Stimulated activated CD4-positive, alpha-beta T cell treated with anti-CD3 and anti-CD28 coated beads, Interleukin-4, amount 100 ng/mL, for 1 hour (primary cell): Measurements from ENCODE around the gene LMBR1L.

Experiments used
- DNase-seq: peaks from one replicate; pipeline ENCODE4 v3.0.0-alpha.2; 2020

The LMBR1L gene

DNA sequence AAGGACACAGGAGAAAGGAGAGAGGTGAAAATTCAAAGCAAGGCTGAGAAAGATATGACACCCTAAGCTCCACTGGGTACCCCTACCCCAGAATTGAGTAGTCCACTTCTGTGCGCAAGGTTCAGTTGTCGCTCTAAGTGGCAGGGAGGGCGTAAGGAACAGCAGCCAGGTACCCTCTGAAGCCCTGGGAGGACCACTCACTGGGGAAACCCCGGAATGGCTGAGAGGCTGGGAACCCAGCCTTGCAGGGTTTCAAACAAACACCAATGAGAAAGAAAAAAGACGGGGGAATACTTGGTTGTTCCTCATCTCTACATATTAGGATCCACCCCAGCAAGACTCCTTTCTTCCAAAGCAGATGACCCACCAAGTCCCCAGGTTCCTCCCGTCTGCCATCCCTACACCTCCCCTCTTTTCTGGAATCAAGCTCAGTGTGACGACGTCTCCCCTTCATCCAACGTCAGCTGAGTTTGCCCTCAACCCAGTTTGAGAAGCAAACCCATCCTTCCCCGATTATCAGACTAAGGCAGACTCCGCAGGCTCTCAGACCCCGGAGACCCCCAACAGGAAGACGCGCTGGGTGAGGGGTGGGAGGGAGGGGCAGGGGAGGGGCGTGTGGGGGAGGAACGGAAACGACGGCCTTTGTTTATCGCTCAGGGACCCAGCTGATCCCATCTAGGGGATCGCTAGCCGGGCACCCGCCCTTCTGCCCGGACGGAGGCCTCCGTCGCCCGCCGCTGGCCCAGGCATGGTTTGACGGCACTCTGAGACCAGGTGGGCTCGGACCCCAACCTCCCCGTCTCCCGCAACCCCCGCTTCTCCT lies 795 bp downstream of the LMBR1L start:
- DNase-seq = no peak

DNA sequence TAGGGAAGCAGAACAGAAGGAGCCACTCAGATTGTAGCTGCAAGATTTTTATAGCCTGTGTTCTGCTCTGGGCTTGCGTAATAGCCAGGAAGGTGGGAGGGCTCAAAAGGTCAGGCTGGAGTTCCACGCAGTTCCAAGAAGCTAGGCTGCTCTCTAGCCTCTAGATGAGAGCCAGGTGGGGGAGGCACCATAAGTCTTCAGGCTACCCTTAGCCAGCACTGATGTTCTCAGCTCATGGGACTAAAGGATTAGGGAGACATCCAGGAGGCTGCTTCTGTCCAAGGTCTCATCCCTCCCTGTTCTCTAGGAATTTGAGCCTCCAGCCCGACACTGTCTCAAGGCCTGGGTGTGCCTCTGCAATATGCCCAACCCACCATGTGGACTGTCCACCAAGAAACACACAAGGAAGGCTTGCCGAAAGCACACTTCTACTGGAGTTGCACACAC lies 1.7 kb downstream of the LMBR1L start:
- DNase-seq = no peak

DNA sequence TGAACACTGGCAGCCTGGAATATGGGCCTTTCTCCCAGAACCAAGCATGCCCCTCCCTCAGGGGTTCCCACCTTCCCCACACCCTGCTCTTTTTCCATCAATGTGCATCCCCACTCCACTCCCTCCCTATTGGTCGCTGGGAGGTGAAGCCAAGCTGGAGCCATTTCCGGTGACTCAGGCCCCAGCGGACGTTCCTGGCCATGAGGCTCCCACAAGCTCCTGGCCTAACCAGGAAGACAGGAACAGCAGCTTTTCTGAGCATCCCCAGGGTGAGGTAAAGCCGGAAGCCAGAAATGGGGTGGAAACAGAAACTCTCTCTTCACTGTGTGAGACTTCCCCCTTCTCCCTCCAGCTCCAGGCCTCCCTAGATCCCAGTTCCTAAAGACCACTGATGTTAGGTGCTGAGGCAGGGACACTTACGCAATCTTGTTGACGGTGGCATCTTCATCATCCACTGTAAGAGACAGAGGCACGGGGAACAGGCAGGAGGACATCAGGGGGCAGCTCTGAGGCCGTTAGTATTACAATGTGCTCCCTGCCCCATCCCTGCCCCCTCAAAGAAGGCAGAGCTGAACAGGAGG lies 5.1 kb downstream of the LMBR1L start:
- no peak for DNase-seq

DNA sequence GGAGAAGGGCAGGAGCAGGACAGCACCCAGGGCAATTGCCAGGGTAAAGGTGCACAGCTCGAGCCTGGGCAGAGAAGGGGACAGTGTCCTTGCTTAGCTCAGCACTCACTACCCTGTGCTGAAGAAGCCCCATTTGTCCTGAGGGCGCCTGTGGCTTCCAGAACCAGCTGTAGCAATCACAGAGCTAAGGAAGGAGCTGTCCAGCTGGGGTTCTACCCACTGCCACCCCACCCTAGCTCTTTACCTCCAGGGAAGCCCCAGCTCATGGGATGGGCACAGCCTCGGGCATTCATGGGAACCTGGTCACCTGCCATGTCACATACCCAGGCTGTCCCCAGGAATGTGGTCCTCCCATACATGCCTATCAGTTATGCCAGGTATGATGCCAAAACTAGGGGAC lies 5.8 kb downstream of the LMBR1L start:
- no peak for DNase-seq

DNA sequence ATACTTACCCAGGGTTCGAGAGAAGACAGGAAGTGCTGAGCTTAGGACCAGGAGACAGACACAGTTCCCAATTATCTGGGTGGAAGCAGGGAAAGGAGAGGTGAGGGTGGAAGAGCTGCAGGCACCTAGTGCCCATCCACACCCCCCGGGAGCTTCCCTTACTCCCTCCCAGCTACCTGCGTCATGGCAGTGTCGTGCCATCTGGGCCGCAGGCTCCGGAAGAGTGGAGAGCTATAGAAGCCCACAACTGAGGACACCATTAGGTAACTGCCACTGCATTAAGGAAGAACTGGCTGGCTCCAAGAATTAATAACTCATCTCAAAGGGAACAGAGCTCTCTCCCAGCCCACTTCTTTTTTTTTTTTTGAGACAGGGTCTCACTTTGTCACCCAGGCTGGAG lies 10.3 kb downstream of the LMBR1L start:
- DNase-seq = no peak

DNA sequence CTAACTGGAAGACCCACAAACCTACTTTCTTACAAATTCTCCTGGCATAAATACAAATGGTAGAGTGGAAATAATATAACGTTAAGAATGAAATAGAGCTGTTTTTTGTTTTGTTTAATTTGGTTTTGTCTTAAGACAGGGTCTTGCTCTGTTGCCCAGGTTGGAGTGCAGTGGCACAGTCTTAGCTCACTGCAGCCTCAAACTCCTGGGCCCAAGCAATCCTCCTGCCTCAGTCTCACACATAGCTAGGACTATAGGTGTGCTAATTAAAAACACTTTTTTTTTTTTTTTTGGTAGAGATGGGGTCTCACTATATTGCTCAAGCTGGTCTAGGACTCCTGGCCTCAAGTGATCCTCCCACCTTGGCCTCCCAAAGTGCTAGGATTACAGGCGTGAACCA lies 11.9 kb downstream of the LMBR1L start:
- DNase-seq = no peak

DNA sequence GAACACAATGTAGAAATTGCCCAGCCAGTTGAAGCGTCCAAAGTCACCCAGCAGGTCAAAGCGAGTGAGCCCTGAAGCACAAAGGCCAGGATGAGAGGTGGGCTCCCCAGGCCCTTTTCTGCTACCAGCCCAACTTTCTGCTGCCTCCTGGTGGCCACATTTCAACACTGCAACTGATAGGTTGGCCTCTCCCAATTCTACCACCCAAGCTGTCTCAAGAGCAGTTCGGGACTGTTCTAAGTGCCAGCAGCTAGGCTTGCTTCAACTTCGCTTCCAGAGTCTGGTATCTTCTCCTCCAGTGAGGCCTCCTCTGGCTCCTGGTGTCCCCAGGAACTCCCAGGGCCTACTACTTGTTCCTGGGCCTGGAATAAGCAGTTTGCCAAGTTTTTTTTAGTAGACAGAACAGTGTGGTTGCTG lies 12.6 kb downstream of the LMBR1L start:
- DNase-seq = peak; percentile 65

DNA sequence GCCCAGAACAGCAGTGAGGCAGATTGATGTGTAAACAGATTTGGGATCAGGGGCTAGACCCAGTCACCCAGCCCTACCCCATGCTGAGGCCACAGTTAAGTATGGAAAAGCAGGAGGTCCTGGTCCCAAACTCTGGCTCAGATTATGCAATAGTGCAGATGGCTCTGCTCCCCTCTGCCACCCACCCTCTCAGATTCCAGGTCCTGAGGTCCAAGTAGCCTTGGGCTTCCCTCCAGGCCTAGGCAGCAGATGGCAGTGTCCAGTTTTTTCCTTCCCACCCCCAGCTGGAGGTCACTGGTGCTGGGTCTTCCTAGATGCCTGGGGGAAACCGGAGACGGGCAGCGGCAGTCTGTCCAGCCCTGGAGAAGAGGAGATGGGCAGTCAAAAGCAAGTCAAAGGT lies 13.3 kb downstream of the LMBR1L start:
- DNase-seq = no peak

DNA sequence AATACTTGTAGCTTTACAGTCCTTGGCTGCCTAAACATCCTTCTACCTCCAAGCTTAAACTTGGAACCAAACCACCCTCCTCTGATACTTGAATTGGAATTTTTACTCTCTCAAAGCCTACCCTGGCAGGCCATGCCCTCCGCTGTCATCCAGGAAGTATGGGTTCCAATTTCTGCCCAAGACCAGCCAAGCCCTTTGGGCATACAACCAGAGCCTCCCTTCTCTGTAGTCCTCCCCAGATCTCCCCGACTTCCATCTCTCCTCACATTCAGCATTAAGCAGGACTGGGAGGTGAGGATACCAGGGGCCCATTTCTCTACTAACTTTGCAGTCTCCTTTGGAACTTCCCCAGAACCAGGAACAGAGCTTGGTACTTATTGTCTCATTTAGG lies 15.7 kb downstream of the LMBR1L start:
- no peak for DNase-seq

DNA sequence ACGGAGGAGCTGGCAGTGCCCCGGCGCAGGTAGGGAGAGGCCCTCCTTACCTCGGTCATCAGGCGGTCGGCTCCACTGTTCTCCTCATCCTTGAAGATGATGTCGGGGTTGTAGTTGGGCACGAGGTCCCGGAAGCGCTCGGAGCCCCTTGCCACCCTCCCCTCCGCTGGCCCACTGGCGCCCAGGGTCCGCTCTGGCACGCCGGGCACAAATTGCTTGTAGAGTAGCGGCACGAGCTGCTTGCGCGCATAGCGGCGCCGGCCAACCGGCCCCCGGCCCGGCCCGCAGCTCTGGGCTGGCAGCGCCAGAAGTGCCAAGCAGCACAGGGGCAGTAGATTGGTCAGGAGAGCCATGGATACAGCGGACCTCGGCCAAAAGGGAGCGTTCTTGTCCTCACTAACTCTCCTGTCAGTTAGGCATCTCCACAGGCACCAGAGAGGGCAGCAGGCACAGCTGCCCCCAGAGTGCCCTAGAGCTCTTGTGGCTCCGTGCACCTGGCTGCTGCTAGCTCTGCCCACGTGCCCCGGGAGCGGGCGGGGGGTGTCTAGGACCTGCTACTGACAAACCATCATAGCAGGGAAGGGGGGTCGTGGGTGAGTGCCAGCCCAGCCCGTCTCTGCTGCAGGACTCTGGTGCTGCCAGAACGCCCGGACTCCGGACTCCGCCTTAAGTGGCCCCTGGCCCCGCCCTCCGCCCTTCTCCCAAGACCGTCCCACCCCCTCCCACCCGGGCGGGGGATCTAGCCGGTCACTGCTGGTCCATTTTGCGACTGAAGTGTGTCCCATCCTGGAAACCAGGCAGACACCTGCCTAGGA lies 16.3 kb downstream of the LMBR1L start, which contains the start of gene DHH:
DHH (minus strand) TSS at position 642 of the 815 bp plus-strand sequence; CDS start at position 353, 289 bp downstream.
- no peak for DNase-seq

DNA sequence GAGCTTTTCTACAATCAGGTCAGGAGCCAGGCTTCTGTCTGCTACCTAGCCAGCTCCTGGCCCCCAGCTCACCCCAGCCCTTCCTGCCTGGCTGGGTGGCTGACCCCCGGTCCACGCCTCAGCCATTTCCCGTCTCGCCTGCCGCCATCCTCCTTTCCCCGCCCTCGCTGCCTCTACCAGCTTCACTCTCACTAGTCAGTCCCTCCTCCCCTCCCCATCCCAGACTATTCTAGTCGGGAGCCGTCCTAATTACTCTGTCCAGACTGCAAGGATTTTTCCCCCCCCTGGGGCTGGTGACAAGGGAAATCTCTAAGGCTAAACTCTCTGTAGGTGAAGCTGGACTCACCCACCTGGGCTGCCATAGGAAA lies 16.9 kb downstream of the LMBR1L start:
- DNase-seq = no peak

DNA sequence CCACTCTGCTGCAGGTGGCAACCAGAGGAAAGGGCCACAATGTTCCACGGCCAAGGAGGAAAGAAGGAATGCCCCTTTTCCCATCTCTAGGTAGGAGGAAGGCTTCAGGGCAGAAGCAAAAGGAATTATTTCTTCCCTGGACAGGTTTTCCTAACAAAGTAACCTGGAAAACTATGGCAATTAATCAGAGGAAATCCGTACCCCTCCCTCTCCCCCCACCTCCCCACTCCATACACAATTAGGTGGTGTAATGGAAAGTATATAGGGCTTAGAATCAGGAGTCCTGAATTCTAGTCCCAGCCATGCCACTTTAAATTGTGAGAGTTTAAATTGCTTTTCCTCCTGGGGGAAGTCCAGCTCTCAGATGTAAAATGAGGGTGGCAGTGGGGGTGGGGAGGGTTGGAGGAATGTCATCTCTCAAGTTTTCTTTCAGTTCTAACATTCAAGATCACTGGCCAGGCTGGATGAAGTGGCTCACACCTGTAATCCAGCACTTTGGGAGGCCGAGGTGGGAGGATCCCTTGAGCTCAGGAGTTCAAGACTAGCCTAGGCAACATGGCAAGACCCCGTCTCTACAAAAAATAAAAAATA lies 17.7 kb downstream of the LMBR1L start:
- DNase-seq = no peak

DNA sequence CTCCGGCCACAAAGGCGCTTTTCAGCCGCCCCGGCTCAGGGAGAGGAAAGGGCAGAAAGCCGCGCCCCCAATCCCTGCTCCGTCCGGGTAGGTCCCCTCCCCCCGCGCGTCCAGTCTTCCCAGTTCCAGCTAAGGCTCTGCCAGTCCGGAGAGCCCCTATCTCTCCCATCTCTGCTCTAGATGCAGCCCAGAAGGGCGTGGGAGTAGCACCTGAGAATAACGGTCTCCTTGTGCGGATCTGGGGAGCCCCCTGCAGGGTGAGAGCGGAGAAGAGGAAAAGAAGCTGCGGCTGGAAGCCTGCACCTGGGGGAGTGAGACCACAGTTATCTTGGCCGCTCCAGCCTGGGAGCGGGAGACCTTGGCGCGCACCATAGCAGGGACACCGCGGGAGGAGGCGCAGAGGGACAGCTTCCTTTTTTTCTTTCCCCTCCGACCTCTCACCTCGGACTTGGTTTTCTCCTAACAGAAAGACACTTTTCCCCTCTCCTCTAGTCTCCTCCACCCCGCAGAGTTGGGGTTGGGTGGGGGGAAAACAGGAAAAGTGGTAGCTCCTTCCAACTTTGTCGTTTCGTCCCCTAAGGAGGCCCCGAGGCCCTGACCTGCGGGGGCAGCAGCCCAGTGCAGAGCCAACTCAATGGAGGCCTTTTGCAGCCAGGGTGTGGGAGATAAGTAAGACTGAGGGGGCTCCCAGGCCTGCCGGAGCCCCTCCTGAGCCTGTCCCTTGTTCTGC lies 18.4 kb downstream of the LMBR1L start:
- DNase-seq = peak; percentile 71

DNA sequence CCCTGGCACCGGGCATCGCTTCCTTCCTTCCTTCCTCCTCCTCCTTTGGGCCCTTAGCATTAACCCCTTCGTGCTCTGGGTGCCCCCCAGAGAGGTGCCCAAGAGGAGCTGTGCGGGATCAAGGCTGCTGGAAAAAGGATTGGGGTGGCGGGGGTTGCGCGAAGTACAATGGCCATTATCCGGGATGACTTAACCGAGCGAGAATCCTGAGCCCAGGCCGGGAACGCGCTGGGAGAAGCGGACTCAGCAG lies 18.9 kb downstream of the LMBR1L start:
- DNase-seq = no peak

DNA sequence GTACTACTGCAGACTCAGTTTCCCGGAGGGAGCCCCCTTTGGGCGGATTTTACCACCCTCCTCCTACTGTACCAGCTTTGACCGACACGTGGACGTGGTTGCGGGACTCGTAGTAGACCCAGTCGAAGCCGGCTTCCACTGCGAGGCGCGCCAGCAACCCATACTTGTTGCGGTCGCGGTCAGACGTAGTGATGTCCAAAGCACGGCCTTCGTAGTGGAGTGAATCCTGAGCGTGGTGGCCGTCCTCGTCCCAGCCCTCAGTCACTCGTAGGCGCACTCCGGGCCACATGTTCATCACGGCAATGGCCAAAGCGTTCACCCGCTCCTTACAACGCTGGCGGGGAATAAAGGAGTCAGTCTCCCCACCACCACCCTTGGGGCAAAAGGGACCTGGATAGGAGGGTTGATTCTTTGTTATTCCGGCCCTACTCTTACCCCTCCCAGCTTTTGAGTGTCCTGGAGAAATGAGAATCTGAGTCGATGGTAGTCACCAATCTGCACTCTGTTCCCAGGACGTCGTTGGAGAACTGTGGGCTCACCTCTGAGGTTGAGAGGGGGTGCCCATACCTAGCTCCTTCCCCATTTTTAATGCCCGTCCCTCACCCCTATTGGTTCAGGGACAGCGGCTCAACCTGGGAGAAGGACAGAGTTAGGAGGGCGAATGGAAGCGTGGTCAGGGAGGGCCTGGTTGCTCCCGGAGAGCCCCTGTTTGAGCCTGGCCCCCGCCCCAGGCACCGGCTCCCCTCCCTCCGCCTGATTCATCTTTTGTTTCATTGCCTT lies 19.4 kb downstream of the LMBR1L start:
- DNase-seq = no peak

DNA sequence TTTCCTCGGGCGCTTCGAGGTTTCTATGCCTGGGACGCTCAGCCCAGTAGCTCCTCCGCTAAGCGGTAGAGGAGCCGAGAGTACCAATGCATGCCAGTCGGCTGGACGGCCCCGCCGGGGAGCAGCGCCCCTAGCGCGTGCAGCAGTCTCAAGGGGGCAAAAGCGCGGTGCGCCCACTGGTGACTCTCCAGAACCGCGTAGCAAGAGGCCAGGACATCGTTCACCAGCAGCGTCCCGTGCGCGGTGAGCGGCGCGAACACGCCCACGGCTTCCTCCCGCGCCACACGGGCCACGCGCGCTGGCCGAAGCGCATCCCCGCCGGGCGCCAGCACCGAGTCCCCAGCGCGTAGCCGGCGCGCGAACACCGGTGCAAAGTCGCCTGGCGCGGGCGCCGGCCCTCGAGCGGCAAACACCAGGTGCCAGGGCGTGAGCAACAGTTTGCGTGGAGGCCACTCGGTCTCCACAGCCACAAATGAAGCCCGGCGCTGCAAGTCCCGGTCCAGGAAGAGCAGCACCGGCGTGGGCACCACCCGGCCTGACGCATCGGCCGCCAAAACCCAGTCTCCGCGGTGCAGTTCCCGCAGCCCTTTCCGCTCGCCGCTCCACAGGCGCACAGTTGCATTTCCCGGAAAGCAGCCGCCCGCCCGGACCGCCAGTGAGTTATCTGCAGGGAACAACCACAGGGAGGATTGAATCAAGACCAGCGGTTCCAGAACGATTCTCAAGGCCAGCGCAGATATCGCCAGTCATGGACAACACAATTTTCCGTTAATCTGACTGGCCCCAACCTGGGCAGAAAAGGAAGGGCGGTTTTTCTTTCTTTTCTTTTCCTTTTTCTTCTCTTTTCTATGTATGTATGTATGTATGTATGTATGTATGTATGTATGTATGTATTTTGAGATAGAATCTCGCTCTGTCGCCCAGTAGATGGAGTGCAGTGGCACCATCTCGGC lies 20.6 kb downstream of the LMBR1L start:
- peak; percentile 45 for DNase-seq

DNA sequence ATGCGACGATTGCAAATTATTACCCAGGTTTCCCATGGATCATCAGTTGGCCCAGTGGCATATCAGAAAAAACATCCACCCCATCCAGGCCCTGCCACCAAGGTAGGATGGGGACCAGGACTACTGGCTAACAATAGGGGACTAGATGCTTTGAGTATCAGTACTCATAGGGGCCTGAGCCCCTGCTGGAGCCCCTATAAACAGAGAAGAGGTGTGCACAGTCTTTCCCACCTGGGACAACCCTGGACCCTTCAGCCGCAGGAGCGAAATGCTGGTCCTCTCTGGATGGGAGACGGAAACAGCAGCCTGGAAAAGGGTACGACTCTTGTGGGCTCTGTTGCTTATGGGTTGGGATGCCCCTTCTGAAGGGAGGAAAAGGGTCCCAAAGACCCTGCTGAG lies 21.7 kb downstream of the LMBR1L start:
- DNase-seq = no peak

DNA sequence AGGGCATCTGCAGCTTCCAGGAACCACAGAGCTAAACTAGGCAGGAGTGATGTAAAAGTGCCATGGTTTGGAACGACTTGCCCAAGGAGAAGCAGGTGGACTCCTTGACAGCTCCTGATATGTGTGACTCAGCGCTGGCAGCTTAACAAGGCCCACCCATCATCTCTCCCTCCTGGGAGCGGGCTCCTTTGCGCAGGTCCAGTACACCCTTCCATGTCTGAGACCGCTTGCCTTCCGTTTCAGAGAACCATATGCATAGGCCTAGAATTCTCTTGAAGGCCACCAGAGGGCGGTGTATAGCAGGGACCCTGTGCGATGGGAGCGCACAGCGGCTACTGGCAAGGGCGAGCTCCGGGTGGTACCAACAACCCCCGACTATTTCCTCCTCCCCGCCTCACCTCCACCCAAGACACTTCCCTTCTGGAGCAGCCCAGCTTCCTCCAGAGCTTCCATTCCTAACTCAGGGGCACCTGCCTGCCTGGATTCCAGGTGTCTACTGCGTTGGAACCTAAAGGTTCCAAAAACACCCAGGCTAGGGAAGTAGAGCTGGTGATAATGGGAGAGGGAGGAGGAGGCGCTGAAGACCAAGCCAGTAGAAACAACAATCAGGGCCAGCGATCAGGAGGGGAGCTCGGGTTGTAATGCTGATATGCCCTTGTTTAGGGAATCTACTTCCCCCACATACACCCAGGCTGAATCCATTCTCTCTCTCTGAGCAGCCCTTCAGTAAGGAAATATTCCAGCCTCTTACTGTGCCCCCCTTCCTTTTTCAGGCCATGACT lies 22.3 kb downstream of the LMBR1L start:
- DNase-seq = peak; percentile 59

DNA sequence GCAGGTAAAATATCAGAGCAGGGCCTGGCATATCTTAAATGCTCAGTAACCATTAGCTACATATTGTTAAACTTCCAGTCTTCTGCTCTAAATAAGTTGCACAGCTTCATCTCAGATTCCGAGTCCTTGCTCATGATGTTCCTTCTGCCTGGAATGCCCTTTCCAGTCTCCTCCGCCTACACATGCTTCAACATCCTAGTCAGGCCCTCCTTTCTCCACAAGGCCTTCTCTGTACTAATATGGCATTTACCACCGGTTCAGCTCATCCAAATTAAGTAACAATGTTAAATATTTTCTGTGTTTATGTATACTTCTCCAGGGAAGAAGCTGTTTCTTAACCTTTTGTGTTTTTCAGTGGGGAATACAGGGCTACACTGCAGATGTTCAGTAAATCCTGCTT lies 24.5 kb downstream of the LMBR1L start:
- DNase-seq = no peak

DNA sequence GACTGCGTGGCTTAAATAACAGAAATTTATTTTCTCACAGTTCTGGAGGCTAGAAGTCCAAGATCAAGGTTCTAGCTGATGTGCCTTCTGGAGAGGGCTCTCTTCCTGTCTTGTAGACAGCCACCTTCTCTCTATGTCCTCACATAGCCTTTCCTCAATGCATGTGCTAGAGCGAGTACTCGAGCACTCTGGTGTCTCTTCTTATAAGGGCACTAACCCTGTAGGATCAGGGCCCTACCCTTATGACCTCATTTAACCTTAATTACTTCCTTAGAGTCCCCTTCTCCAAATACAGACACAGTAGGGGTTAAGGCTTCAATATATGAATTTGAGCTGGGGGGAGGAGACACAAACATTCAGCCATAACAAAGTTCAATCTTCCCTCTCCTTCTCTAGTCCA lies 26.2 kb downstream of the LMBR1L start:
- DNase-seq = no peak
